B cell (primary cell): ENCODE data around the gene PAN2.

Source experiments
- CTCF ChIP-seq: fragments of 200-600 bp; IDR thresholded peaks from one replicate; pipeline ENCODE4 v1.8.0; 2022; ENCODE audit warnings: antibody characterized with exemption, mild to moderate bottlenecking
- EZH2 ChIP-seq: IDR thresholded peaks from 2 replicates; pipeline ENCODE4 v1.6.1; 2012; ENCODE audit warnings: borderline replicate concordance, low read depth, mild to moderate bottlenecking, moderate library complexity, low read length; ENCODE audit not compliant: insufficient read depth, poor library complexity, severe bottlenecking

GRCh38 chr12:56336361-56337167 is 2.8 kb upstream of the PAN2 start:
- no peak for TF ChIP-seq CTCF
- TF ChIP-seq EZH2 = no peak
